Immature natural killer cell (primary cell): ENCODE results near the gene LRRC58. TPM values are rescaled to one million over a fixed set of nuclear protein-coding genes. Genes with fewer than 3 reads are reported as not detected.
"Not testable (repeated sequence)": the region's sequence is repeated elsewhere in the genome, so short reads cannot be mapped to it uniquely, and the experiment has no call there.

Experiments used
- DNase-seq, 3 donors: peaks; one replicate each; pipeline ENCODE4 v3.0.0; 2022; ENCODE audit warnings: mixed read lengths in 1 of 3
- H3K27ac Mint-ChIP-seq, 6 donors: one replicate each; pipeline ENCODE4 v1.8.0; 2020; ENCODE audit warnings: mixed read lengths in 6 of 6, mild to moderate bottlenecking in 5 of 6, inconsistent platforms in 4 of 6, moderate library complexity in 3 of 6
- H3K27me3 Mint-ChIP-seq, 3 donors: one replicate each; pipeline ENCODE4 v1.8.0; 2020 to 2021; ENCODE audit warnings: low read depth in 3 of 3, mild to moderate bottlenecking in 3 of 3, mixed read lengths in 3 of 3, moderate library complexity in 3 of 3, inconsistent platforms in 1 of 3
- H3K36me3 Mint-ChIP-seq, 3 donors: one replicate each; pipeline ENCODE4 v1.8.0; 2020; ENCODE audit warnings: mixed read lengths in 3 of 3, inconsistent platforms in 2 of 3, mild to moderate bottlenecking in 2 of 3
- H3K4me1 Mint-ChIP-seq, 2 donors: one replicate each; pipeline ENCODE4 v1.8.0; 2020; ENCODE audit warnings: inconsistent platforms in 2 of 2, mild to moderate bottlenecking in 2 of 2, mixed read lengths in 2 of 2, moderate library complexity in 1 of 2
- H3K4me3 Mint-ChIP-seq, 5 donors: one replicate each; pipeline ENCODE4 v1.8.0; 2020; ENCODE audit warnings: mild to moderate bottlenecking in 5 of 5, mixed read lengths in 5 of 5, inconsistent platforms in 3 of 5, moderate library complexity in 3 of 5
- H3K9me3 Mint-ChIP-seq, 6 donors: one replicate each; pipeline ENCODE4 v1.8.0; 2020; ENCODE audit warnings: mild to moderate bottlenecking in 6 of 6, mixed read lengths in 6 of 6, inconsistent platforms in 4 of 6, moderate library complexity in 3 of 6
- polyA plus RNA-seq, 3 donors: library from polyadenylated mRNA; unstranded; fragments of 300-500 nt; fragmentation: Illumina TruSeq; gene quantifications; one replicate each; pipeline ENCODE4 v1.2.3, GENCODE V29; 2021

LRRC58 gene
- 1 to 10 TPM; 5.0 to 9.6 (median 6.8) TPM for polyA plus RNA-seq

GRCh38 chr3:120348991-120349854 is at the start of gene LRRC58:
Gene LRRC58 (minus strand): TSS chr3:120349354. CDS start chr3:120349243, 111 bp downstream.
- Mint-ChIP-seq H3K4me3 (peak within 1 kb of the TSS; percentile 92 to 96 (median 94)), H3K4me1 (peaks cover 44 to 54% of the 10 kb centered on the region in 2 donors), H3K36me3 (no peaks in the 10 kb centered on the region), H3K9me3 (no peaks in the 10 kb centered on the region), H3K27ac (peak within 1 kb of the TSS; percentile 79 to 94 (median 90)), H3K27me3 (peaks cover 11 to 16% (median 12%) of the 10 kb centered on the region in 3 donors)
- peak; percentile 89 to 91 (median 90) for DNase-seq

- peaks cover 0 to 4% of the 10 kb centered on the region in 2 donors for H3K4me1 Mint-ChIP-seq
- no peak overlapping the region for H3K4me3 Mint-ChIP-seq
- H3K36me3 Mint-ChIP-seq: no peaks in the 10 kb centered on the region
- no peak overlapping the region for H3K27ac Mint-ChIP-seq
- H3K27me3 Mint-ChIP-seq: peaks cover 0 to 5% (median 0%) of the 10 kb centered on the region in 3 donors
- H3K9me3 Mint-ChIP-seq: no peaks in the 10 kb centered on the region
- DNase-seq: no peak
Observed at GRCh38 chr3:120396469-120396868, 47.3 kb upstream of the LRRC58 start.

- H3K9me3 Mint-ChIP-seq: no peaks in the 10 kb centered on the region
- no peak overlapping the region for H3K4me3 Mint-ChIP-seq
- peaks cover 0 to 5% (median 2%) of the 10 kb centered on the region in 3 donors for H3K27me3 Mint-ChIP-seq
- no peak for DNase-seq
- H3K36me3 Mint-ChIP-seq: no peaks in the 10 kb centered on the region
- no peak overlapping the region for H3K27ac Mint-ChIP-seq
- peaks cover 0 to under 1% of the 10 kb centered on the region in 2 donors for H3K4me1 Mint-ChIP-seq
Observed at GRCh38 chr3:120394347-120394746, 45.2 kb upstream of the LRRC58 start.

- no peak for DNase-seq
- peaks cover 0 to 5% (median 3%) of the 10 kb centered on the region in 3 donors for H3K27me3 Mint-ChIP-seq
- H3K9me3 Mint-ChIP-seq: no peaks in the 10 kb centered on the region
- no peaks in the 10 kb centered on the region for H3K36me3 Mint-ChIP-seq
- no peak overlapping the region for H3K4me3 Mint-ChIP-seq
- no peak overlapping the region for H3K27ac Mint-ChIP-seq
- no peaks in the 10 kb centered on the region for H3K4me1 Mint-ChIP-seq
Observed at GRCh38 chr3:120393761-120394160, 44.6 kb upstream of the LRRC58 start.

- H3K27ac Mint-ChIP-seq: no peak overlapping the region
- H3K36me3 Mint-ChIP-seq: no peaks in the 10 kb centered on the region
- H3K4me1 Mint-ChIP-seq: no peaks in the 10 kb centered on the region
- H3K4me3 Mint-ChIP-seq: no peak overlapping the region
- H3K9me3 Mint-ChIP-seq: no peaks in the 10 kb centered on the region
- DNase-seq: no peak
- peaks cover 0 to 5% (median 3%) of the 10 kb centered on the region in 3 donors for H3K27me3 Mint-ChIP-seq
Observed at GRCh38 chr3:120393243-120393642, 44.1 kb upstream of the LRRC58 start.

GRCh38 chr3:120382941-120383447 is 33.8 kb upstream of the LRRC58 start:
- Mint-ChIP-seq H3K36me3 (peaks cover 0 to 4% (median 0%) of the 10 kb centered on the region in 3 donors), H3K9me3 (peaks cover 0 to 2% (median 0%) of the 10 kb centered on the region in 6 donors), H3K27ac (no peak overlapping the region), H3K27me3 (peaks cover 0 to 13% (median 0%) of the 10 kb centered on the region in 3 donors), H3K4me1 (no peaks in the 10 kb centered on the region), H3K4me3 (no peak overlapping the region)
- no peak for DNase-seq

- H3K4me1 Mint-ChIP-seq: no peaks in the 10 kb centered on the region
- peaks cover 0 to 2% (median 0%) of the 10 kb centered on the region in 6 donors for H3K9me3 Mint-ChIP-seq
- H3K27me3 Mint-ChIP-seq: peaks cover 0 to 13% (median 0%) of the 10 kb centered on the region in 3 donors
- no peak for DNase-seq
- no peak overlapping the region for H3K4me3 Mint-ChIP-seq
- peaks cover 0 to 4% (median 0%) of the 10 kb centered on the region in 3 donors for H3K36me3 Mint-ChIP-seq
- H3K27ac Mint-ChIP-seq: no peak overlapping the region
Observed at GRCh38 chr3:120381503-120381902, 32.3 kb upstream of the LRRC58 start.

GRCh38 chr3:120377948-120378347 is 28.8 kb upstream of the LRRC58 start:
- not testable (repeated sequence) for H3K36me3 Mint-ChIP-seq, H3K27ac Mint-ChIP-seq, DNase-seq, H3K4me1 Mint-ChIP-seq, H3K9me3 Mint-ChIP-seq, H3K27me3 Mint-ChIP-seq, H3K4me3 Mint-ChIP-seq

GRCh38 chr3:120370463-120370862 is 21.3 kb upstream of the LRRC58 start:
- no peak overlapping the region for H3K4me3 Mint-ChIP-seq
- no peaks in the 10 kb centered on the region for H3K4me1 Mint-ChIP-seq
- no peak overlapping the region for H3K27ac Mint-ChIP-seq
- DNase-seq: no peak
- no peaks in the 10 kb centered on the region for H3K36me3 Mint-ChIP-seq
- peaks cover 0 to 6% (median 3%) of the 10 kb centered on the region in 3 donors for H3K27me3 Mint-ChIP-seq
- H3K9me3 Mint-ChIP-seq: no peaks in the 10 kb centered on the region

- Mint-ChIP-seq H3K9me3 (no peaks in the 10 kb centered on the region), H3K27ac (no peak overlapping the region), H3K4me3 (no peak overlapping the region), H3K4me1 (no peaks in the 10 kb centered on the region), H3K27me3 (peaks cover 0 to 6% (median 3%) of the 10 kb centered on the region in 3 donors), H3K36me3 (no peaks in the 10 kb centered on the region)
- no peak for DNase-seq
Observed at GRCh38 chr3:120369037-120369467, 19.9 kb upstream of the LRRC58 start.

- H3K27ac Mint-ChIP-seq: no peak overlapping the region
- H3K4me3 Mint-ChIP-seq: no peak overlapping the region
- H3K36me3 Mint-ChIP-seq: no peaks in the 10 kb centered on the region
- no peak for DNase-seq
- peaks cover 0 to 6% (median 3%) of the 10 kb centered on the region in 3 donors for H3K27me3 Mint-ChIP-seq
- H3K9me3 Mint-ChIP-seq: no peaks in the 10 kb centered on the region
- no peaks in the 10 kb centered on the region for H3K4me1 Mint-ChIP-seq
Observed at GRCh38 chr3:120368172-120368571, 19.0 kb upstream of the LRRC58 start.

GRCh38 chr3:120364821-120365220 is 15.7 kb upstream of the LRRC58 start:
- H3K27ac Mint-ChIP-seq: no peak overlapping the region
- no peaks in the 10 kb centered on the region for H3K9me3 Mint-ChIP-seq
- H3K36me3 Mint-ChIP-seq: no peaks in the 10 kb centered on the region
- H3K4me1 Mint-ChIP-seq: no peaks in the 10 kb centered on the region
- no peak overlapping the region for H3K4me3 Mint-ChIP-seq
- DNase-seq: no peak
- peaks cover 0 to 2% (median 0%) of the 10 kb centered on the region in 3 donors for H3K27me3 Mint-ChIP-seq

GRCh38 chr3:120364101-120364500 is 14.9 kb upstream of the LRRC58 start:
- H3K27ac Mint-ChIP-seq: no peak overlapping the region
- H3K9me3 Mint-ChIP-seq: no peaks in the 10 kb centered on the region
- no peak for DNase-seq
- H3K36me3 Mint-ChIP-seq: no peaks in the 10 kb centered on the region
- no peak overlapping the region for H3K4me3 Mint-ChIP-seq
- H3K27me3 Mint-ChIP-seq: peaks cover 0 to 2% (median 0%) of the 10 kb centered on the region in 3 donors
- no peaks in the 10 kb centered on the region for H3K4me1 Mint-ChIP-seq

- no peak overlapping the region for H3K27ac Mint-ChIP-seq
- H3K27me3 Mint-ChIP-seq: peaks cover 0 to 7% (median 4%) of the 10 kb centered on the region in 3 donors
- no peak for DNase-seq
- no peaks in the 10 kb centered on the region for H3K9me3 Mint-ChIP-seq
- H3K36me3 Mint-ChIP-seq: no peaks in the 10 kb centered on the region
- no peak overlapping the region for H3K4me3 Mint-ChIP-seq
- no peaks in the 10 kb centered on the region for H3K4me1 Mint-ChIP-seq
Observed at GRCh38 chr3:120357807-120358206, 8.7 kb upstream of the LRRC58 start.
